GM21723 (cell line): ENCODE measurements around the gene ZNF607.
"Not testable (repeated sequence)": the region's sequence is repeated elsewhere in the genome, so short reads cannot be mapped to it uniquely, and the experiment has no call there.

Experiments
- ATAC-seq: cut with Tn5 transposase; IDR thresholded peaks from one replicate; pipeline ENCODE4 v1.9.1; 2021; ENCODE audit warnings: mild to moderate bottlenecking, moderate library complexity; ENCODE audit not compliant: unreplicated experiment

Gene ZNF607

DNA sequence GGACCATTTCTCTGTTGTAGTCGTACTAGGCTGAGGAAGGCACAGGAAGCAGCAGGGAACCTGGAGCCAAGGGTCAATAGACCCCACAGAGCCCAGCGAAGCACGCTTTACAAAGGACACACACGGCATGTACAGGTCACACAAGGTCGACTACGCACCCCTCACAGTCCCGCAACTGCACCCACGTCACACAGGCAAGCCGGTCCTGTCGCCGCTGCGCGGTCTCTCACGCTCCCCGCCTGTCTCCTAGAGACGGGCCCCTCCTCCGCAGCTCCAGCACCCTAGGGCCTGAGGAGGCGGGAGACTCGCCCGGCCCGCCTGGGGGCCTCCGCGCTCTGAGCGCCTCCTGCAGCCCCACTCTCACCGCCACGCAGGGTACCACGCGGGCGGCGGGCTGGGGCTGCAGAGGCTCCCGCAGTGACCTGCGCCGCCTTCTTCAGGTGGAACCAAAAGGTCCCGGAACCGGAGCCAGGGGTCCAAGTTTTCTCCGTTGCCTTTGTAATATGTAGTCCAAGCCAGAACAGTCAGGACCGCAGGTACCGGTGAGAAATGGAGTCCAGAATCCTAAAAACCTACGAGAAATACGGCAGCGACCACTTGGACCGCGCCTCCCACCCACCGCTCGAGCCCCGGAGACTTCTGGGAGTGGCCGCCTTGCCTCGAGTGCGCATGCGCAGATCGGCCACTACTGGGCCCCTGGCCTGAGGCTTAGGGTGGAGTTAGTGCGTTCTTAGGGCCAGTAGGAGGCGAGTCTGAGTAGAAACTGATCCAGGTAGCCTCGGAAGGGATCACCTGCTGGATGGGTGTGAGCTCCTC is at the start of gene ZNF607:
Gene ZNF607, minus strand, starts transcription at position 651 of the 816 bp plus-strand sequence. CDS start 8,143 bp downstream, outside the sequence.
- ATAC-seq = peak; percentile 94

- ATAC-seq = no peak
These were observed 43.9 kb upstream of the ZNF607 start for GRCh38 chr19:37763488-37763887.

- ATAC-seq = not testable (repeated sequence)
These were observed 38.1 kb upstream of the ZNF607 start for GRCh38 chr19:37757683-37758082.

- no peak for ATAC-seq
These were observed 18.8 kb upstream of the ZNF607 start for GRCh38 chr19:37738371-37738770.

DNA sequence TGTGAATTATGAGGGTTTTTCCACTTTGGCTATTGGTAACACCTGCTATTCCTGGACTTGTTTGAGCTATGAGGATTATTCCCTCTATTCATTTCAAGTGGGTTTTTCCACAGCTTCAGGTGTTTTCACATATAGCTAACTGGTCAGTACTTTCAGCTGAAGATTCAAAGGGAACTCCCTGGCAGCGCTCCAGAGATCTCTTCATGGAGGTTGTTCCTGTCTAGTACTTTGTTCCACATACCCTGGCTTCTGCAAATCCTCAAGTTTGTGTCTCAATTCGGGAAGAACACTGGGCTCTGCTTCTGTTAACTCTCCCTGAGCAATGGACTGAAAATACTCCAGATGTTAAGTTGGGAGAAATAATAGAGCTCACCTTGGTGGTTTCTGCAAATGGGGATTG is 5.6 kb upstream of the ZNF607 start:
- no peak for ATAC-seq

GRCh38 chr19:37719927-37720265 is 335 bp upstream of the ZNF607 start:
- ATAC-seq = no peak

DNA sequence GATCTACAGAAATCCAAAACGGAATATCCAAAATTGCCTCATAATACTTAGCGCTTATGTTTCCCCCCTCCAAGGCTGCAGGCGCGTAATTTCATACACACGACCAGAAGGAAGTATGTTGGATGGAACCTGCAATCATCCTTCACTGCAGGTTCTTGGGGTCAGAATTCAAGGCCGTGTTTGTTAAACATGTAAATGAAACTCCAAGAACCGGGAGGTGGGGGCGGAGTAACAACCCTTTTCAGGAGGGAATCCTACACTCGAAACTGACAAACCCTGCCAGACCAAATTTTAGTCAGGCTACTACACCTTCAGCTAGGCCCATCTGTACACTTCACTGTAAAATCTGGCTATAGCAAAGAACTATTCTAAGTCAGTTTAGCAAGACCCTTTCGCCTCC is 1.3 kb downstream of the ZNF607 start:
- no peak for ATAC-seq

DNA sequence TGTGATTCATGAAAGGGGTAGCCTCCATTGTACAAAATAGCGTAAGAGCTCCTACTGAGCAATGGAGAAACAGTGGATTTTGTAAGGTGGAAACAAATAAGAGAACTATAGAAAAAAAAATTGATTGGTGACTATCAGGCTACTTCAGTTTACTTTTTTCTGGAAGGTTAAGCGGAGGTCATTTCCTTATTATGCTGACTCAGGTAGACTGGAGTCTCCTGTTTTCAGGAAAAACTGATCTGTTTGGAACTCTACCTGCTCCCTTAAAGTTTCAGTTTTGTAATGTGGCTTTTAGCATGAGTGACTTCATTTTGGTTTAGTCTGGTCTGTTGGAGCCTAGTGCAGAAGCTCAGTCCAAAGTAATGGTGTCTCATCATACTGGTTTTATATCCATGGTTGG is 3.4 kb downstream of the ZNF607 start:
- ATAC-seq = no peak

DNA sequence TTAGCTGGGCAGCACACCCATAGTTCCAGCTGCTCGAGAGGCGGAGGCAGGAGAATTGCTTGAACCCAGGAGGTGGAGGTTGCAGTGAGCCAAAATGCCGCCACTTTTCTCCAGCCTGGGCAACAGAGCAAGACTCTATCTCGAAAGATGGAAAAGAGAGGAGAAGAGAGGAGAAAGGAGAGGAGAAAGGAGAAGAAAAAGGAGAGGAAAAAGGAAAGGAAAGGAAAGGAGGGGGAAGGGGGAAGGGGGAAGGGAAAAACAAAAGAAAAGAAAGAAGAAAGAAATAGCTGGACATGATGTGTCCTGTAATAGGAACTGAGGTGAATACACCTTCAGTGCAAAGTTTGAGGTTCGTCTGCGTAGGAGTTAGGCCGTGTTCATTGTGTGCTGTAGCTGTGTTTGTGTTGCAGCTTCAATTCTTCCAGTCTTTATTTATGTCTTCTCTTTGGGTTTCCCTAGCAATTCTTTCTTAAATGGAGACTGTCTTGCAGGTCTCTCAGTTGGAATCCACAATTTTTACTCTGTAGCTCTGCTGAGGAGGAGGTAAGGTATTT is 13.4 kb downstream of the ZNF607 start:
- ATAC-seq = no peak

- ATAC-seq = no peak
These were observed 20.5 kb downstream of the ZNF607 start for GRCh38 chr19:37699057-37699456.

- no peak for ATAC-seq
These were observed 21.3 kb downstream of the ZNF607 start for GRCh38 chr19:37698216-37698615.

DNA sequence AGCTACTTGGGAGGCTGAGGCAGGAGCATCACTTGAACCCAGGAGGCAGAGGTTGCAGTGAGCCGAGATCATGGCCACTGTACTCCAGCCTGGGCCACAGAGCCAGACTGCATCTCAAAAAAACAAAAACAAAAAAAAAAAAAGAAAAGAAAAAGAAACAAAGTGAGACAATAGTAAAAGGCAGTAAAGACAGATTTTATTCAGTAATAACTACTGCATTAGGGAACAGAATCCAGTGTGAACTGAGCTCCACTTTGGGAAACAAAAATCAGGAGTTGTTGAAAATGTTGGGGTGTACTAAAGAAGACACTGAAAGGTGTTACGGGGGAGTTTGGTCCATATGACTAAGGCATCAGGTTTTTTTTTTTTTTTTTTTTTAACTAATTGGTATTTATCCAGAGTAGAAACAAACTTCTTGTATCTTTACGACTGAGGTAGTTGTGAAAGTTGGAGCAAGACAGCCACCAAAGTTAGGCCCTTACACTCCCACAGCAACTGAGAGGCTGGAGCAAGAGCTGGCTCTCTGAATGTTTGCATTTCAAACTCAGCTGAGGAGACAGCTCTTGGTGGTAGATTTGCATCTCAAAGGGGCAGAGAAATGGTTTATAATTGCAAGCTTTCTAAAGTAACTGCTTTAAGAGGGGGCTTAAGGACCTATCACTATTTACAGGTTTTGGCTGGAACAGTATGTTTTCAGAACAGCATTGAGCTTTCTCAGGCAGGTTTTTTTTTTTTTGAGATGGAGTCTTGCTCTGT is 24.2 kb downstream of the ZNF607 start:
- ATAC-seq = no peak

- ATAC-seq = no peak
These were observed 26.5 kb downstream of the ZNF607 start for GRCh38 chr19:37692956-37693620.

GRCh38 chr19:37691881-37692504 is 27.6 kb downstream of the ZNF607 start:
- peak; percentile 61 for ATAC-seq

DNA sequence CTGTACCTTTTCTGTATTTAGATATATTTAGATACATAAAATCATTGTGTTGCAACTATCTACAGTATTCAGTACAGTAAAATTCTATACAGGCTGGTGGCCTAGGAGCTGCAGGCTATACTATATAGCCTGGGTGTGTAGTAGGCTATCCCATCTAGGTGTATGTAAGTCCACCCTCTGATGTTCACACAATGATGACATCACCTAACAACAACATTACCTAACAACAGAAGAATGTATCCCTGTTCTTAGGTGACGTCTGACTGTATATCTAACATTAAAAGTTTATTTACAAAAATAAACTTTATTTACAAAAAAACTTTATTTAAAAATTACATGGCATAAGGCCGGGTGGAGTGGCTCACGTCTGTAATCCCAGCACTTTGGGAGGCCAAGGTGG is 36.0 kb downstream of the ZNF607 start:
- no peak for ATAC-seq

DNA sequence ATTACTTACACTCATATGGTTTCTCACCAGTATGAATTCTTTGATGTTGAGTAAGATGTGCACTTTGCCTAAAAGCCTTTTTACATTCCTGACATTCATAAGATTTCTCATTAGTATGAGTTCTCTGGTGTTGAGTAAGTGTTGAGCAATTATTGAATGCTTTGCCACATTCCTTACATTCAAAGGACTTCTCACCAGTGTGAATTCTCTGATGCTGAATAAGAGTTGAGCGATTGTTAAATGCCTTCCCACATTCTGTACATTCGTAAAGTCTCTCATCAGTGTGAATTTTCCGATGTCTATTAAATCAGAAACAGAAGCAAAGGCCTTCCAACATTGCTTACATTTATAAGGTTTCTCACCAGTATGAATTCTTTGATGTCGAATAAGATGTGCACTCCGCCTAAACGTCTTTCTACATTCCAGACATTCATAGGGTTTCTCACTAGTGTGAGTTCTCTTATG is 50.1 kb downstream of the ZNF607 start:
- no peak for ATAC-seq

DNA sequence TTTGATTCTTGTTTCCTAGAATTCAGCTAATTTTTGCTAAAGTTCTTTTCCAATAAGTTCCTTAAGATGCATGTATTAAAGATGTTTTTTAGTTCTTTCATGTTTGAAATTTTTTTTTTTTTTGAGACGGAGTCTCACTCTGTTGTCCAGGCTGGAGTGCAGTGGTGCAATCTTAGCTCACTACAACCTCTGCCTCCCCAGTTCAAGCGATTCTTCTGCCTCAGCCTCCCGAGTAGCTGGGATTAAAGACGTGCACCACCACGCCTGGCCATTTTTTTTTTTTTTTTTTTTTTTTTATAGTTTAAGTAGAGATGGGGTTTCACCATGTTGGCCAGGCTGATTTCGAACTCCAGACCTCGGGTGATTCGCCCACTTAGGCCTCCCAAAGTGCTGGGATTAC is 62.4 kb downstream of the ZNF607 start:
- ATAC-seq = not testable (repeated sequence)

DNA sequence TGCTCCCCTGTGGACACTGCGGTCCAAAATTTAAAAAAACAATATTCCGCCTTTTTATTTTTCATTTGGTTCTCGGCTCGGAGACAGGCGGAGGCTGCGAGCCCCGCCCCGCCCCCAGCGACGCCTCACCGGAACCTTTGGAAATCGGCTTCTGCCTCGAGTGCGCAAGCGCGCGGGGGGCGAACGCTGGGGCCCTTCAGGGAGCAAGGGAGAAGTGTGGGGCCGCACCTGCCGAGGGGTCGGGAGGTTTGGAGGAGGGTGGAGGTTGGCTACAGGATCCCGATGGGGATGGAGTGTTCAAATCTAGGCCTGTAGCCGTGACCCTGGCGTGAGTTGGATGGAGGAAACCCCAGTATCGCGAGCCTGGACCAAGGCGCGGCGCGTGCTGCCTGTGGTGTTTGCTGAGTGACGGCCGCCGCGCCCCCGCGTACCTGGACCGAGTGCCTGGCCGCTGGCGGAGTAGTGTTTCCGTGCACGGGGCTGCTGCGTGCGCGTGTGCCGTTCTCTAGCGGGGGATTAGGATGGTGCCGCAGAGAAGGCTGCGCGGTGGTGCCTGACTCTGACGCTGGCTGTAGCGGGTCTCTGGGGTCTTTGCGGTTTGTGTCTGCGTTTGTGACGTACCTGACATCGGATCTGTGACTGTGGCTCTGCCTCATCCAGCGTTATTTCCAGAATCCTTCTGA is 63.7 kb downstream of the ZNF607 start:
- peak; percentile 70 for ATAC-seq

DNA sequence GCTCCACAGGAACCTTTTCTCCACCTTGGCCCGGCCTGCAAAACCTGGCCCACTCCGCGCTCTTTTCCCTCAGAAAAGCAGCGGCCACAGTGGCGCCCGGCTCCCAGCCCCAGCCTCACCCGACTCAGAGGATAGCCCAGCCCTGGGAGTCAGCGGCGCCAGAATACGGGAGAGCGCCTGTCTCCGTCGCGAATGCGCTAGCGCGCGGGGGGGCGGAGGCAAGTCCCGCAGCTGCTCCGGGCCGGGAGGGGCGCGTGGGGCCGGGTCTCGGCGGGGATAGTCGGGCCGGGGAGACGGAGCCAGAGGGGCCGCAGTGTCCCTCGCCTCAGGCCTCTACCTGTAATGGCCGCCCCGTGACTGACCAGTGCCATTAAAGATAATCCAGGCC is 64.3 kb downstream of the ZNF607 start, which contains the start of gene ZFP30:
Gene ZFP30, minus strand, starts transcription at position 165 of the 388 bp plus-strand sequence. CDS start 7,643 bp downstream, outside the sequence.
- ATAC-seq = peak; percentile 67

- peak; percentile 41 for ATAC-seq
These were observed 64.8 kb downstream of the ZNF607 start for GRCh38 chr19:37654629-37655300.
